ENCODE results near the gene CEP72. TPM values are rescaled to one million over a fixed set of nuclear protein-coding genes. Genes with fewer than 3 reads are reported as not detected.
A peak's percentile ranks its signal among the peaks of the same experiment; 100 is the strongest.

The CEP72 gene
- total RNA-seq, 4 donors from 2014 or later, result 3.3 to 6.6 (median 5.0) TPM

- no peaks in the 10 kb centered on the region for H3K36me3 ChIP-seq
- peaks cover 5 to 38% (median 21%) of the 10 kb centered on the region in 4 donors for H3K4me1 ChIP-seq
- TF ChIP-seq EP300 (IDR thresholded peaks at IDR 0.05) (no peak), CTCF (IDR thresholded peaks at IDR 0.05) (no peak), POLR2A (IDR thresholded peaks at IDR 0.05) (no peak)
- peak in 1 of 2 donors; percentile 36 for DNase-seq (ENCODE audit: low spot score in 2 of 2)
- H3K27me3 ChIP-seq, result peaks cover 0 to 30% of the 10 kb centered on the region in 2 donors
- no peak overlapping the region for H3K27ac ChIP-seq
- 5 to 6% methylated on average over 23 to 26 of the region's 27 CpGs for WGBS, 2 donors
- H3K9me3 ChIP-seq, result no peaks in the 10 kb centered on the region
- H3K4me3 ChIP-seq, result peak overlapping the region in 1 of 4 donors; percentile 5
These were observed 60.4 kb downstream of the CEP72 start for GRCh38 chr5:672329-673160.

GRCh38 chr5:673161-673830, 61.2 kb downstream of the CEP72 start:
- no peak for DNase-seq (ENCODE audit: low spot score in 2 of 2)
- H3K4me1 ChIP-seq, result peaks cover 5 to 38% (median 21%) of the 10 kb centered on the region in 4 donors
- no peaks in the 10 kb centered on the region for H3K9me3 ChIP-seq
- TF ChIP-seq EP300 (IDR thresholded peaks at IDR 0.05), result no peak
- no peak for TF ChIP-seq CTCF (IDR thresholded peaks at IDR 0.05)
- no peak for TF ChIP-seq POLR2A (IDR thresholded peaks at IDR 0.05)
- 12 to 35% methylated on average over 11 to 18 of the region's 19 CpGs for WGBS, 2 donors
- H3K36me3 ChIP-seq, result no peaks in the 10 kb centered on the region
- peak overlapping the region in 1 of 4 donors; percentile 5 for H3K4me3 ChIP-seq
- peaks cover 0 to 30% of the 10 kb centered on the region in 2 donors for H3K27me3 ChIP-seq
- H3K27ac ChIP-seq, result no peak overlapping the region

GRCh38 chr5:673831-674629, 61.9 kb downstream of the CEP72 start:
- no peak for DNase-seq (ENCODE audit: low spot score in 2 of 2)
- Histone ChIP-seq H3K27ac (no peak overlapping the region), H3K9me3 (no peaks in the 10 kb centered on the region), H3K27me3 (peaks cover 0 to 30% of the 10 kb centered on the region in 2 donors), H3K4me1 (peaks cover 5 to 38% (median 21%) of the 10 kb centered on the region in 4 donors), H3K4me3 (no peak overlapping the region), H3K36me3 (no peaks in the 10 kb centered on the region)
- 44 to 52% methylated on average over 17 to 23 of the region's 27 CpGs for WGBS, 2 donors
- TF ChIP-seq EP300 (IDR thresholded peaks at IDR 0.05) (no peak), CTCF (IDR thresholded peaks at IDR 0.05) (no peak), POLR2A (IDR thresholded peaks at IDR 0.05) (no peak)

GRCh38 chr5:674630-675011, 62.5 kb downstream of the CEP72 start:
- TF ChIP-seq POLR2A (IDR thresholded peaks at IDR 0.05), result no peak
- TF ChIP-seq CTCF (IDR thresholded peaks at IDR 0.05), result no peak
- TF ChIP-seq EP300 (IDR thresholded peaks at IDR 0.05), result no peak
- Histone ChIP-seq H3K4me1 (peaks cover 5 to 38% (median 21%) of the 10 kb centered on the region in 4 donors), H3K4me3 (no peak overlapping the region), H3K36me3 (no peaks in the 10 kb centered on the region), H3K27ac (no peak overlapping the region), H3K9me3 (no peaks in the 10 kb centered on the region), H3K27me3 (peaks cover 0 to 30% of the 10 kb centered on the region in 2 donors)
- no peak for DNase-seq (ENCODE audit: low spot score in 2 of 2)
- WGBS, 2 donors, result 66% methylated on average over 7 of the region's 7 CpGs; no CpG with 5 or more reads in 1 of the 2 donors
